ENCODE results near the gene MEX3B.

The MEX3B gene

DNA sequence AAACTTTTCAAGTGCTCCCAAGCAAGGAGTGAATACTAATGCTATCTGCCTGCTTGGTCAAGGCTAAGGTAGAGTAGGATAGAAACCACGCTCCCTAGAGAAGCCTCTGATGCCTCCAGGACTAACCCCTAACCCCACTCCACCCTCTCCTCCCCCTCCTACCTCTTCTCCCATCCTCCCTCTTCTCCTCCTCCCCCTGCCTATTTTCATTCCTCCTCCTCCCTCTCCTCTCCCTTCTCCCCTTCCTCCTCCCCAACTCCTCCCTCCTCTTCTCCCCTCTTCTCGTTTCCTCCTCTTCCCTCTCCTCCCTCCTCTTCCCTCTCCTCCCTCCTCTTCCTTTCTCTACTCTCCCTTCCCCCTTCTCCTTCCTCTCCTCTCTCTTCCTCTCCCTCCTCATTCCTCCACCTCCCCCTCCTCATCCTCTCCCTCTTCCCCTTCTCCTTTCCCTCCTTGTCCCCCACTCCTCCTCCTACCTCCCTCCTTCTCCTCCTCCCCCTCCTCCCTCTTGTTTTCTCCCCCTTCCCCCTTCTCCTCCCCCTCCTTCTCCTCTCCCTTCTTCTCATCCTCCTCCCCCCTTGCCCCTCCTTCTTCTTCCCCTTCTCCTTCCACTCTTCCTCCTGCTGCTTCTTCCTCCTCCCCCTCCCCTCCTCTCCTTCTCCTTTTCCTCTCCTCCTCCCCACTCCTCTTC is 12.8 kb upstream of the MEX3B start:
- H3K27ac ChIP-seq (ENCODE audit: extremely low read depth, low read depth, low read length), result no peak overlapping the region
- peaks cover 7% of the 10 kb centered on the region for H3K4me1 ChIP-seq (ENCODE audit: control insufficient read depth, insufficient read depth, low read length)
- no peaks in the 10 kb centered on the region for H3K9me3 ChIP-seq (ENCODE audit: control insufficient read depth, insufficient read depth, low read depth, low read length)
- H3K36me3 ChIP-seq (ENCODE audit: control insufficient read depth in 2 of 2, insufficient read depth in 1 of 2, low read length in 2 of 2), result no peaks in the 10 kb centered on the region
- ChIA-PET CTCF (no interaction called here), POLR2A (no interaction called here)
- no peak overlapping the region for H3K4me3 ChIP-seq (ENCODE audit: low read depth, low read length)
- TF ChIP-seq, protein P1, sequence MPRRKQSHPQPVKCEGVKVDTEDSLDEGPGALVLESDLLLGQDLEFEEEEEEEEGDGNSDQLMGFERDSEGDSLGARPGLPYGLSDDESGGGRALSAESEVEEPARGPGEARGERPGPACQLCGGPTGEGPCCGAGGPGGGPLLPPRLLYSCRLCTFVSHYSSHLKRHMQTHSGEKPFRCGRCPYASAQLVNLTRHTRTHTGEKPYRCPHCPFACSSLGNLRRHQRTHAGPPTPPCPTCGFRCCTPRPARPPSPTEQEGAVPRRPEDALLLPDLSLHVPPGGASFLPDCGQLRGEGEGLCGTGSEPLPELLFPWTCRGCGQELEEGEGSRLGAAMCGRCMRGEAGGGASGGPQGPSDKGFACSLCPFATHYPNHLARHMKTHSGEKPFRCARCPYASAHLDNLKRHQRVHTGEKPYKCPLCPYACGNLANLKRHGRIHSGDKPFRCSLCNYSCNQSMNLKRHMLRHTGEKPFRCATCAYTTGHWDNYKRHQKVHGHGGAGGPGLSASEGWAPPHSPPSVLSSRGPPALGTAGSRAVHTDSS (tag by site-specific recombination; IDR thresholded peaks at IDR 0.05), result peak; percentile 14
- TF ChIP-seq ZNF473 (tag by site-specific recombination; IDR thresholded peaks at IDR 0.05) (no peak), SETDB1 (IDR thresholded peaks at IDR 0.05; ENCODE audit: insufficient read length, low read length) (no peak), ZNF16 (tag by site-specific recombination; IDR thresholded peaks at IDR 0.05; ENCODE audit: low read depth) (no peak), YY1 (tag by site-specific recombination; IDR thresholded peaks at IDR 0.05) (no peak), ZNF830 (tag by site-specific recombination; IDR thresholded peaks at IDR 0.05; ENCODE audit: low read depth) (no peak), ZNF366 (tag by site-specific recombination; conservative IDR thresholded peaks at IDR 0.05) (peak; percentile 52), ZNF416 (tag by site-specific recombination; IDR thresholded peaks at IDR 0.05) (no peak), ZNF274 (IDR thresholded peaks at IDR 0.05; ENCODE audit: low read length) (no peak), ZNF274 (tag by site-specific recombination; IDR thresholded peaks at IDR 0.05; ENCODE audit: borderline replicate concordance) (no peak), BCL11B (tag by site-specific recombination; IDR thresholded peaks at IDR 0.05; ENCODE audit: low read depth) (no peak), KLF1 (tag by site-specific recombination; IDR thresholded peaks at IDR 0.05) (peak; percentile 27; the same call in 1 of the 2 replicates), KLF8 (tag by site-specific recombination; IDR thresholded peaks at IDR 0.05) (no peak), ZNF660 (tag by site-specific recombination; IDR thresholded peaks at IDR 0.05) (no peak), PRDM1 (tag by site-specific recombination; IDR thresholded peaks at IDR 0.05) (peak; percentile 89; the same call in 1 of the 2 replicates), ZNF121 (tag by site-specific recombination; IDR thresholded peaks at IDR 0.05) (no peak), ZNF626 (tag by site-specific recombination; IDR thresholded peaks at IDR 0.05) (no peak), YY2 (tag by site-specific recombination; IDR thresholded peaks at IDR 0.05) (no peak), ZNF658 (tag by site-specific recombination; IDR thresholded peaks at IDR 0.05) (no peak), ZBTB17 (tag by site-specific recombination; IDR thresholded peaks at IDR 0.05) (no peak), ZNF202 (tag by site-specific recombination; IDR thresholded peaks at IDR 0.05; ENCODE audit: borderline replicate concordance) (no peak), ZNF394 (tag by site-specific recombination; IDR thresholded peaks at IDR 0.05; ENCODE audit: borderline replicate concordance) (no peak)
- TF ChIP-seq, protein P2, sequence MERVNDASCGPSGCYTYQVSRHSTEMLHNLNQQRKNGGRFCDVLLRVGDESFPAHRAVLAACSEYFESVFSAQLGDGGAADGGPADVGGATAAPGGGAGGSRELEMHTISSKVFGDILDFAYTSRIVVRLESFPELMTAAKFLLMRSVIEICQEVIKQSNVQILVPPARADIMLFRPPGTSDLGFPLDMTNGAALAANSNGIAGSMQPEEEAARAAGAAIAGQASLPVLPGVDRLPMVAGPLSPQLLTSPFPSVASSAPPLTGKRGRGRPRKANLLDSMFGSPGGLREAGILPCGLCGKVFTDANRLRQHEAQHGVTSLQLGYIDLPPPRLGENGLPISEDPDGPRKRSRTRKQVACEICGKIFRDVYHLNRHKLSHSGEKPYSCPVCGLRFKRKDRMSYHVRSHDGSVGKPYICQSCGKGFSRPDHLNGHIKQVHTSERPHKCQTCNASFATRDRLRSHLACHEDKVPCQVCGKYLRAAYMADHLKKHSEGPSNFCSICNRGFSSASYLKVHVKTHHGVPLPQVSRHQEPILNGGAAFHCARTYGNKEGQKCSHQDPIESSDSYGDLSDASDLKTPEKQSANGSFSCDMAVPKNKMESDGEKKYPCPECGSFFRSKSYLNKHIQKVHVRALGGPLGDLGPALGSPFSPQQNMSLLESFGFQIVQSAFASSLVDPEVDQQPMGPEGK (tag by site-specific recombination; IDR thresholded peaks at IDR 0.05), result no peak; the same call in 1 of the 2 replicates
- TF ChIP-seq, protein P3, sequence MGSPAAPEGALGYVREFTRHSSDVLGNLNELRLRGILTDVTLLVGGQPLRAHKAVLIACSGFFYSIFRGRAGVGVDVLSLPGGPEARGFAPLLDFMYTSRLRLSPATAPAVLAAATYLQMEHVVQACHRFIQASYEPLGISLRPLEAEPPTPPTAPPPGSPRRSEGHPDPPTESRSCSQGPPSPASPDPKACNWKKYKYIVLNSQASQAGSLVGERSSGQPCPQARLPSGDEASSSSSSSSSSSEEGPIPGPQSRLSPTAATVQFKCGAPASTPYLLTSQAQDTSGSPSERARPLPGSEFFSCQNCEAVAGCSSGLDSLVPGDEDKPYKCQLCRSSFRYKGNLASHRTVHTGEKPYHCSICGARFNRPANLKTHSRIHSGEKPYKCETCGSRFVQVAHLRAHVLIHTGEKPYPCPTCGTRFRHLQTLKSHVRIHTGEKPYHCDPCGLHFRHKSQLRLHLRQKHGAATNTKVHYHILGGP (tag by site-specific recombination; IDR thresholded peaks at IDR 0.05), result no peak
- TF ChIP-seq, protein P4, sequence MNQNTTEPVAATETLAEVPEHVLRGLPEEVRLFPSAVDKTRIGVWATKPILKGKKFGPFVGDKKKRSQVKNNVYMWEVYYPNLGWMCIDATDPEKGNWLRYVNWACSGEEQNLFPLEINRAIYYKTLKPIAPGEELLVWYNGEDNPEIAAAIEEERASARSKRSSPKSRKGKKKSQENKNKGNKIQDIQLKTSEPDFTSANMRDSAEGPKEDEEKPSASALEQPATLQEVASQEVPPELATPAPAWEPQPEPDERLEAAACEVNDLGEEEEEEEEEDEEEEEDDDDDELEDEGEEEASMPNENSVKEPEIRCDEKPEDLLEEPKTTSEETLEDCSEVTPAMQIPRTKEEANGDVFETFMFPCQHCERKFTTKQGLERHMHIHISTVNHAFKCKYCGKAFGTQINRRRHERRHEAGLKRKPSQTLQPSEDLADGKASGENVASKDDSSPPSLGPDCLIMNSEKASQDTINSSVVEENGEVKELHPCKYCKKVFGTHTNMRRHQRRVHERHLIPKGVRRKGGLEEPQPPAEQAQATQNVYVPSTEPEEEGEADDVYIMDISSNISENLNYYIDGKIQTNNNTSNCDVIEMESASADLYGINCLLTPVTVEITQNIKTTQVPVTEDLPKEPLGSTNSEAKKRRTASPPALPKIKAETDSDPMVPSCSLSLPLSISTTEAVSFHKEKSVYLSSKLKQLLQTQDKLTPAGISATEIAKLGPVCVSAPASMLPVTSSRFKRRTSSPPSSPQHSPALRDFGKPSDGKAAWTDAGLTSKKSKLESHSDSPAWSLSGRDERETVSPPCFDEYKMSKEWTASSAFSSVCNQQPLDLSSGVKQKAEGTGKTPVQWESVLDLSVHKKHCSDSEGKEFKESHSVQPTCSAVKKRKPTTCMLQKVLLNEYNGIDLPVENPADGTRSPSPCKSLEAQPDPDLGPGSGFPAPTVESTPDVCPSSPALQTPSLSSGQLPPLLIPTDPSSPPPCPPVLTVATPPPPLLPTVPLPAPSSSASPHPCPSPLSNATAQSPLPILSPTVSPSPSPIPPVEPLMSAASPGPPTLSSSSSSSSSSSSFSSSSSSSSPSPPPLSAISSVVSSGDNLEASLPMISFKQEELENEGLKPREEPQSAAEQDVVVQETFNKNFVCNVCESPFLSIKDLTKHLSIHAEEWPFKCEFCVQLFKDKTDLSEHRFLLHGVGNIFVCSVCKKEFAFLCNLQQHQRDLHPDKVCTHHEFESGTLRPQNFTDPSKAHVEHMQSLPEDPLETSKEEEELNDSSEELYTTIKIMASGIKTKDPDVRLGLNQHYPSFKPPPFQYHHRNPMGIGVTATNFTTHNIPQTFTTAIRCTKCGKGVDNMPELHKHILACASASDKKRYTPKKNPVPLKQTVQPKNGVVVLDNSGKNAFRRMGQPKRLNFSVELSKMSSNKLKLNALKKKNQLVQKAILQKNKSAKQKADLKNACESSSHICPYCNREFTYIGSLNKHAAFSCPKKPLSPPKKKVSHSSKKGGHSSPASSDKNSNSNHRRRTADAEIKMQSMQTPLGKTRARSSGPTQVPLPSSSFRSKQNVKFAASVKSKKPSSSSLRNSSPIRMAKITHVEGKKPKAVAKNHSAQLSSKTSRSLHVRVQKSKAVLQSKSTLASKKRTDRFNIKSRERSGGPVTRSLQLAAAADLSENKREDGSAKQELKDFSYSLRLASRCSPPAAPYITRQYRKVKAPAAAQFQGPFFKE (tag by site-specific recombination; IDR thresholded peaks at IDR 0.05; ENCODE audit: borderline replicate concordance), result no peak
- TF ChIP-seq, protein P5, sequence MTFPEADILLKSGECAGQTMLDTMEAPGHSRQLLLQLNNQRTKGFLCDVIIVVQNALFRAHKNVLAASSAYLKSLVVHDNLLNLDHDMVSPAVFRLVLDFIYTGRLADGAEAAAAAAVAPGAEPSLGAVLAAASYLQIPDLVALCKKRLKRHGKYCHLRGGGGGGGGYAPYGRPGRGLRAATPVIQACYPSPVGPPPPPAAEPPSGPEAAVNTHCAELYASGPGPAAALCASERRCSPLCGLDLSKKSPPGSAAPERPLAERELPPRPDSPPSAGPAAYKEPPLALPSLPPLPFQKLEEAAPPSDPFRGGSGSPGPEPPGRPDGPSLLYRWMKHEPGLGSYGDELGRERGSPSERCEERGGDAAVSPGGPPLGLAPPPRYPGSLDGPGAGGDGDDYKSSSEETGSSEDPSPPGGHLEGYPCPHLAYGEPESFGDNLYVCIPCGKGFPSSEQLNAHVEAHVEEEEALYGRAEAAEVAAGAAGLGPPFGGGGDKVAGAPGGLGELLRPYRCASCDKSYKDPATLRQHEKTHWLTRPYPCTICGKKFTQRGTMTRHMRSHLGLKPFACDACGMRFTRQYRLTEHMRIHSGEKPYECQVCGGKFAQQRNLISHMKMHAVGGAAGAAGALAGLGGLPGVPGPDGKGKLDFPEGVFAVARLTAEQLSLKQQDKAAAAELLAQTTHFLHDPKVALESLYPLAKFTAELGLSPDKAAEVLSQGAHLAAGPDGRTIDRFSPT (tag by site-specific recombination; IDR thresholded peaks at IDR 0.05), result no peak

Data from HEK293 (cell line).